IPS DF 6.9 (cell line): ENCODE data around the gene FTCD.
"Not testable (repeated sequence)": the region's sequence is repeated elsewhere in the genome, so short reads cannot be mapped to it uniquely, and the experiment has no call there.

ENCODE experiments used
- DNase-seq: peaks from one replicate; pipeline ENCODE4 v3.0.0-alpha.2; 2013; ENCODE audit warnings: low read depth, low spot score
- H3K27ac ChIP-seq: one replicate; pipeline ENCODE4 v1.5.1; 2013; ENCODE audit warnings: low read length, control low read depth
- H3K27me3 ChIP-seq: 2 replicates; pipeline ENCODE4 v1.6.1; 2013; ENCODE audit warnings: mild to moderate bottlenecking, low read length; ENCODE audit not compliant: control insufficient read depth, insufficient read depth
- H3K36me3 ChIP-seq: 2 replicates; pipeline ENCODE4 v1.6.1; 2013; ENCODE audit warnings: low read length; ENCODE audit not compliant: control insufficient read depth, insufficient read depth
- H3K4me1 ChIP-seq: 2 replicates; pipeline ENCODE4 v1.6.1; 2013; ENCODE audit warnings: low read length; ENCODE audit not compliant: control insufficient read depth, insufficient read depth
- H3K4me3 ChIP-seq: 2 replicates; pipeline ENCODE4 v1.5.1; 2013; ENCODE audit warnings: mild to moderate bottlenecking, low read length
- H3K9me3 ChIP-seq: 2 replicates; pipeline ENCODE4 v1.6.1; 2013; ENCODE audit warnings: low read length, inconsistent platforms; ENCODE audit not compliant: control insufficient read depth, insufficient read depth
- WGBS: extraction: QIAGEN DNeasy Blood & Tissue Kit; methylation state at CpG from one replicate; pipeline ENCODE4 v1.1.7; 2013; ENCODE audit warnings: mixed read lengths, missing lambda C conversion rate; ENCODE audit not compliant: insufficient read length, insufficient coverage; 5-methylcytosine and 5-hydroxymethylcytosine counted together

FTCD gene

GRCh38 chr21:46112725-46113215, 42.6 kb downstream of the FTCD start:
- Histone ChIP-seq H3K27ac (no peak overlapping the region), H3K4me3 (no peak overlapping the region), H3K4me1 (no peaks in the 10 kb centered on the region; the same call in 1 of the 2 replicates), H3K9me3 (no peaks in the 10 kb centered on the region), H3K36me3 (peaks cover 8% of the 10 kb centered on the region), H3K27me3 (no peaks in the 10 kb centered on the region)
- no peak for DNase-seq
- WGBS, result no CpG with 5 or more reads among the region's 20 CpGs

GRCh38 chr21:46111857-46112724, 43.3 kb downstream of the FTCD start:
- Histone ChIP-seq H3K4me3 (no peak overlapping the region), H3K9me3 (no peaks in the 10 kb centered on the region), H3K4me1 (no peaks in the 10 kb centered on the region; the same call in 1 of the 2 replicates), H3K27ac (no peak overlapping the region), H3K27me3 (no peaks in the 10 kb centered on the region), H3K36me3 (peaks cover 8% of the 10 kb centered on the region)
- no CpG with 5 or more reads among the region's 69 CpGs for WGBS
- DNase-seq, result no peak

- no CpG with 5 or more reads among the region's 12 CpGs for WGBS
These were observed 44.2 kb downstream of the FTCD start for GRCh38 chr21:46111193-46111571.

GRCh38 chr21:46110499-46111192, 44.7 kb downstream of the FTCD start:
- H3K4me1 ChIP-seq, result no peaks in the 10 kb centered on the region; the same call in 1 of the 2 replicates
- H3K36me3 ChIP-seq, result peaks cover 8% of the 10 kb centered on the region
- H3K9me3 ChIP-seq, result no peaks in the 10 kb centered on the region
- H3K4me3 ChIP-seq, result no peak overlapping the region
- WGBS, result no CpG with 5 or more reads among the region's 20 CpGs
- DNase-seq, result no peak
- H3K27me3 ChIP-seq, result no peaks in the 10 kb centered on the region
- H3K27ac ChIP-seq, result no peak overlapping the region

More at GRCh38 chr21:46111193-46111571, 44.2 kb downstream of the FTCD start:
- no peak for DNase-seq
- Histone ChIP-seq H3K36me3 (peaks cover 8% of the 10 kb centered on the region), H3K4me3 (no peak overlapping the region), H3K4me1 (no peaks in the 10 kb centered on the region; the same call in 1 of the 2 replicates), H3K27me3 (no peaks in the 10 kb centered on the region), H3K27ac (no peak overlapping the region), H3K9me3 (no peaks in the 10 kb centered on the region)

- no peaks in the 10 kb centered on the region; the same call in 1 of the 2 replicates for H3K4me1 ChIP-seq
- no CpG with 5 or more reads among the region's 19 CpGs for WGBS
These were observed 45.8 kb downstream of the FTCD start for GRCh38 chr21:46109313-46110221.

GRCh38 chr21:46108827-46109312, 46.5 kb downstream of the FTCD start:
- H3K27ac ChIP-seq, result no peak overlapping the region
- no peaks in the 10 kb centered on the region for H3K27me3 ChIP-seq
- H3K4me3 ChIP-seq, result no peak overlapping the region
- H3K9me3 ChIP-seq, result no peaks in the 10 kb centered on the region
- no CpG with 5 or more reads among the region's 9 CpGs for WGBS
- no peak for DNase-seq
- H3K36me3 ChIP-seq, result peaks cover 8% of the 10 kb centered on the region
- H3K4me1 ChIP-seq, result no peaks in the 10 kb centered on the region; the same call in 1 of the 2 replicates

More at GRCh38 chr21:46109313-46110221, 45.8 kb downstream of the FTCD start:
- Histone ChIP-seq H3K36me3 (peaks cover 8% of the 10 kb centered on the region), H3K9me3 (no peaks in the 10 kb centered on the region), H3K27ac (no peak overlapping the region), H3K4me3 (no peak overlapping the region), H3K27me3 (no peaks in the 10 kb centered on the region)
- no peak for DNase-seq

GRCh38 chr21:46107376-46107775, 48.0 kb downstream of the FTCD start:
- not testable (repeated sequence) for H3K27ac ChIP-seq, DNase-seq, H3K4me1 ChIP-seq, H3K4me3 ChIP-seq, H3K36me3 ChIP-seq, H3K9me3 ChIP-seq, H3K27me3 ChIP-seq
- no CpG with 5 or more reads among the region's 2 CpGs for WGBS

- no peak overlapping the region for H3K4me3 ChIP-seq
- no peak for DNase-seq
- no peaks in the 10 kb centered on the region for H3K36me3 ChIP-seq
- no peak overlapping the region for H3K27ac ChIP-seq
- H3K4me1 ChIP-seq, result 0 out of 2 replicates have a peak, but pooled peaks cover 2% of the 10 kb centered on the region
- H3K9me3 ChIP-seq, result no peaks in the 10 kb centered on the region
- H3K27me3 ChIP-seq, result no peaks in the 10 kb centered on the region
These were observed 51.3 kb downstream of the FTCD start for GRCh38 chr21:46104104-46104503.

- Histone ChIP-seq H3K27me3 (no peaks in the 10 kb centered on the region), H3K9me3 (no peaks in the 10 kb centered on the region), H3K4me3 (no peak overlapping the region), H3K36me3 (no peaks in the 10 kb centered on the region; the same call in 1 of the 2 replicates), H3K4me1 (0 out of 2 replicates have a peak, but pooled peaks cover 3% of the 10 kb centered on the region), H3K27ac (no peak overlapping the region)
- WGBS, result no CpG with 5 or more reads among the region's 4 CpGs
- DNase-seq, result no peak
These were observed 54.5 kb downstream of the FTCD start for GRCh38 chr21:46100906-46101305.
